ENCODE measurements around the gene WWC2. TPM values are rescaled to one million over a fixed set of nuclear protein-coding genes. Genes with fewer than 3 reads are reported as not detected.

The WWC2 gene
- total RNA-seq, 1 donor from 2014 or later = 109 TPM

DNA sequence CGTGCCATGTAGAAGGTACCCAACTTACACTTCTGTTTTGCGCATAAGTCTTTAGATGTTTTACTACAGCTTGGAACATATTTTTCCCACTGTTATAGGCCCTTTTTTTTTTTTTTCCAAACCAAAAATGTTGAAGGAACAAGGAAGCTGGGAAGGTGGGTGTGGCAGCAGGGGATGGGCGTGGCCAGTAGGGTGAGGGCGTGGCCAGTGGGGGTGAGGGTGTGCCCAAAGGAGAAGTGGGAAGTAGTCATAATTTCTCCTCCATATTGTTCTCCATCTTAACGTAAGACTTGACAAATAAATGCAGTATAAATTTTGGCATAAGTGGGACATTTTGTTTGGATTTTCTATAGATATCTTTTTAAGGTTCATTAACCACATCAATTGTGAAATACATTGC lies 190.6 kb downstream of the WWC2 start:
- no peak for DNase-seq

DNA sequence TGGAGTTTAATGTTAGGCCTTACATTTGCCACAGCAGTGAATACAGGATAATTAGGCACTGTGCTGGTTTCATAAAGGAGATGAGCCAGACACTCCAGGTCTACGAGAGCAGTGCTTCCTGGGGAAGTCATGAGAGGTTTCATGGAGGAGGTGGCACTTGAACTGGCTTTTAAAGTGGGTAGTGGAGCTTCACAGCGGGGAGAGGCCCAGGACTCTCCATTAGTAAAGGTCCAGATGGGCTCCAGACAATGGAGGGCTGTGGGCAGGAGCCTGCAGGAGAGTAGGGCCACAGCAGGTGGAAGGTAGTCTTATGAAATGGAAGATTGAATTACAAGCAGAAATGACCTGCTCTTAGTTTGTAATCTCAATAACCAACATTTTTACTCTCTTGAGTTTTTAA lies 192.0 kb downstream of the WWC2 start:
- H3K27ac ChIP-seq = no peak overlapping the region
- ATAC-seq = no peak

More for the DNA sequence above, 190.6 kb downstream of the WWC2 start:
- no peak overlapping the region for H3K27ac ChIP-seq
- intact Hi-C loops (cut with DNase I) = no loop called here
- TF ChIP-seq, protein P1, sequence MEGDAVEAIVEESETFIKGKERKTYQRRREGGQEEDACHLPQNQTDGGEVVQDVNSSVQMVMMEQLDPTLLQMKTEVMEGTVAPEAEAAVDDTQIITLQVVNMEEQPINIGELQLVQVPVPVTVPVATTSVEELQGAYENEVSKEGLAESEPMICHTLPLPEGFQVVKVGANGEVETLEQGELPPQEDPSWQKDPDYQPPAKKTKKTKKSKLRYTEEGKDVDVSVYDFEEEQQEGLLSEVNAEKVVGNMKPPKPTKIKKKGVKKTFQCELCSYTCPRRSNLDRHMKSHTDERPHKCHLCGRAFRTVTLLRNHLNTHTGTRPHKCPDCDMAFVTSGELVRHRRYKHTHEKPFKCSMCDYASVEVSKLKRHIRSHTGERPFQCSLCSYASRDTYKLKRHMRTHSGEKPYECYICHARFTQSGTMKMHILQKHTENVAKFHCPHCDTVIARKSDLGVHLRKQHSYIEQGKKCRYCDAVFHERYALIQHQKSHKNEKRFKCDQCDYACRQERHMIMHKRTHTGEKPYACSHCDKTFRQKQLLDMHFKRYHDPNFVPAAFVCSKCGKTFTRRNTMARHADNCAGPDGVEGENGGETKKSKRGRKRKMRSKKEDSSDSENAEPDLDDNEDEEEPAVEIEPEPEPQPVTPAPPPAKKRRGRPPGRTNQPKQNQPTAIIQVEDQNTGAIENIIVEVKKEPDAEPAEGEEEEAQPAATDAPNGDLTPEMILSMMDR (IDR thresholded peaks at IDR 0.05) = no peak
- H3K36me3 ChIP-seq = peaks cover 52% of the 10 kb centered on the region
- ATAC-seq = no peak
- no peaks in the 10 kb centered on the region for H3K9me3 ChIP-seq
- no peaks in the 10 kb centered on the region for H3K27me3 ChIP-seq (ENCODE audit: low read depth)
- H3K4me1 ChIP-seq = no peaks in the 10 kb centered on the region
- no peak overlapping the region for H3K4me3 ChIP-seq

DNA sequence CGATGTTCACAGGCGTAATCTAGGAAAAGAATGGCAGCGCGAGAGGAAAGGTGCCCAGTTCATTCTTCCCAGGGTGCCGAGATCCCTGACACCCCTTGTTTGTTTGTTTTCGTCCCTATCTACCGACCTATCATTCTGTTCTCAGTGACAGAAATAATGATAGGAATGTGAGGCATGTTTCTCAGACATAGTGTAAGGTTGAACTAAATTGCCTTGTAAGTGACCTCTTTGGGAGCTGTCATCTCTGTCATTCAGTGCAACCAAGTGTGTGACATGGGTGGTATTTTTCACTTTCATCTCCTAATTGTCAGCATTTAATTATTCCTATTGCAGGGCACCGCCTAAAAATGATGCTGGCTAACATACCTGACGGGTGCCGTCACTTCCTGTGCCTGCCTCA lies 196.7 kb downstream of the WWC2 start:
- Histone ChIP-seq H3K27me3 (ENCODE audit: low read depth) (no peaks in the 10 kb centered on the region), H3K27ac (no peak overlapping the region), H3K9me3 (no peaks in the 10 kb centered on the region), H3K4me3 (no peak overlapping the region), H3K36me3 (peaks cover 23% of the 10 kb centered on the region), H3K4me1 (no peaks in the 10 kb centered on the region)
- no peak for ATAC-seq
- no peak for DNase-seq
- intact Hi-C loops (cut with DNase I) = no loop called here
- TF ChIP-seq, protein P1 (IDR thresholded peaks at IDR 0.05) = no peak

More for the DNA sequence above, 192.0 kb downstream of the WWC2 start:
- H3K36me3 ChIP-seq = peaks cover 48% of the 10 kb centered on the region
- TF ChIP-seq, protein P1 (IDR thresholded peaks at IDR 0.05) = no peak
- H3K4me1 ChIP-seq = no peaks in the 10 kb centered on the region
- intact Hi-C loops (cut with DNase I) = no loop called here
- no peaks in the 10 kb centered on the region for H3K27me3 ChIP-seq (ENCODE audit: low read depth)
- H3K9me3 ChIP-seq = no peaks in the 10 kb centered on the region
- H3K4me3 ChIP-seq = no peak overlapping the region
- DNase-seq = no peak

DNA sequence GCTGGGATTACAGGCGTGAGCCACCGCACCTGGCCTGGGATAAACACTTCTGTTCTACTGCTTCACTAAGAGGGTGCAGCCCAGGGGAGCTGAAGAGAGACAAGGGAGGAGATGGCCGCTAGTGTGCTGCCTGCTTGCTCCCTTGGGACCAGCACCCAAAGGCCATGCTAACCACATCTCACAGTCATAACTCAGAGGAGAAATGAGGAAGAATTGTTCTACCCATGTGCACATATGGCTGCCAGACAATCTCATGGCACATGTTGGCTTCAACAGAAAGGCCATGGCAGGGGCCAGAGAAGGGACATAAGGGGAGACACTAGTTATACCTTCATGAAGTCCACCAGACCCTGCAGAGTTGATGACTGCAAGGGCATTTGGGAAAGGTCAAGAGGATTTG lies 198.6 kb downstream of the WWC2 start:
- TF ChIP-seq, protein P1 (IDR thresholded peaks at IDR 0.05) = no peak
- Histone ChIP-seq H3K27me3 (ENCODE audit: low read depth) (no peaks in the 10 kb centered on the region), H3K4me3 (no peak overlapping the region), H3K27ac (no peak overlapping the region), H3K36me3 (peaks cover 23% of the 10 kb centered on the region), H3K9me3 (no peaks in the 10 kb centered on the region), H3K4me1 (no peaks in the 10 kb centered on the region)
- intact Hi-C loops (cut with DNase I) = no loop called here
- ATAC-seq = no peak
- no peak for DNase-seq

DNA sequence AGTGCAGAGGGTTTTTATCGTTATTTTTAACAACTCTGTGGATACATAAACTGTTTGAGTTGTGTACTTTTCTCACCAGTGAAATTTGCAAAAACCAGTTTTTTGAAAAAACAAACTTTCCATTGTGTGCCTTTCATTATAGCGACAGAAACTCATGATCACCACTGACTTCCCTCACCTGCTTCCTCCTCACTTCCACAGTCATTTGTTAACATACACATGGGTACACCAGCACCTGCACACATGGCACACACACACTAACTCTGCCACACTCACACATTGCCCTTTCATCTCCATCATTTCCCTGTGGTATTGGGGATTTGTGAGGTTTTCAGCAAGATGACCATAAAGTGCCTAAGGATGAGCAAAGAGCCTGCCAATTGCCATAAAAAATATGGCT lies 200.4 kb downstream of the WWC2 start:
- Histone ChIP-seq H3K9me3 (no peaks in the 10 kb centered on the region), H3K27me3 (ENCODE audit: low read depth) (no peaks in the 10 kb centered on the region), H3K27ac (peak overlapping the region; percentile 14), H3K36me3 (peaks cover 18% of the 10 kb centered on the region), H3K4me3 (no peak overlapping the region), H3K4me1 (no peaks in the 10 kb centered on the region)
- intact Hi-C loops (cut with DNase I) = no loop called here
- DNase-seq = no peak
- ATAC-seq = no peak
- TF ChIP-seq, protein P1 (IDR thresholded peaks at IDR 0.05) = no peak

DNA sequence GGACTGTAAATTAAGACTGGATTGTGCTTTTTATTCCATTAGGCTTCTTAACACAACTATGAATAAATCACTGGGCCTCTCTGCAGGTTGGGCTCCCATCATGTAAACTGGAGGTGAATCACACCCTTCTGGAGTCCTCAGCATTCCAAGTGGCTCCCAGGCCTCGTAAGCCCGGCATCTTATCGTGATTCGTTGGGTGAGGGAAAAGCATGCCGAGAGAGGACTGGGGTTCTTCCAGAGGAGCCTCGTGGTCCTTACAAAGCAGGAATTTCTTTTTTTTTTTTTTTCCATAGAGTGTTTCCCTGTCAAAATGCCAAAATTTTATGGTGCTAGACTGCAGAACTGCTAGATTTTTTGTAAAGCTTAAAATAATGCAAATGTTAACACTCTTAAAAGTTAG lies 201.0 kb downstream of the WWC2 start:
- Histone ChIP-seq H3K9me3 (no peaks in the 10 kb centered on the region), H3K27ac (peak overlapping the region; percentile 14), H3K27me3 (ENCODE audit: low read depth) (no peaks in the 10 kb centered on the region), H3K4me1 (no peaks in the 10 kb centered on the region), H3K4me3 (no peak overlapping the region), H3K36me3 (peaks cover 12% of the 10 kb centered on the region)
- intact Hi-C loops (cut with DNase I) = no loop called here
- TF ChIP-seq, protein P1 (IDR thresholded peaks at IDR 0.05) = no peak
- peak; percentile 90 to 91 for ATAC-seq
- DNase-seq = peak; percentile 57

All from lower lobe of right lung (tissue), 2 donors.